Activated CD4-positive, alpha-beta memory T cell treated with anti-CD3 and anti-CD28 coated beads for 36 hours (primary cell): ENCODE results near the gene USP24. TPM values are rescaled to one million over a fixed set of nuclear protein-coding genes. Genes with fewer than 3 reads are reported as not detected.

ENCODE experiments used
- CTCF ChIA-PET: fragments of 350-600 bp; sonication (Branson Sonifier 250); formaldehyde crosslinking; loops from one replicate; lab custom pipeline; 2021; ENCODE audit warnings: antibody characterized with exemption, inconsistent platforms; lab: Charles Lee
- POLR2A ChIA-PET: fragments of 350-600 bp; sonication (Branson Sonifier 250); formaldehyde crosslinking; loops from one replicate; lab custom pipeline; 2021; ENCODE audit warnings: antibody characterized with exemption; lab: Charles Lee
- DNase-seq: peaks from one replicate; pipeline ENCODE4 v3.0.0-alpha.2; 2020
- H3K27ac Mint-ChIP-seq: one replicate; pipeline ENCODE4 v1.8.0; 2021; ENCODE audit warnings: mixed read lengths
- H3K27me3 Mint-ChIP-seq: one replicate; pipeline ENCODE4 v1.8.0; 2021; ENCODE audit warnings: mixed read lengths
- H3K36me3 Mint-ChIP-seq: one replicate; pipeline ENCODE4 v1.8.0; 2021; ENCODE audit warnings: mixed read lengths
- H3K4me1 Mint-ChIP-seq: one replicate; pipeline ENCODE4 v1.8.0; 2021; ENCODE audit warnings: low read depth, mixed read lengths
- H3K4me3 Mint-ChIP-seq: one replicate; pipeline ENCODE4 v1.8.0; 2021; ENCODE audit warnings: mild to moderate bottlenecking, mixed read lengths
- H3K9me3 Mint-ChIP-seq: one replicate; pipeline ENCODE4 v1.8.0; 2021; ENCODE audit warnings: mixed read lengths
- intact Hi-C: fragments of 100-400 bp; cut with micrococcal nuclease; formaldehyde crosslinking; loops from one replicate; pipeline ENCODE4 v1.15.1; 2023
- total RNA-seq, 2 experiments: library from RNA; stranded (reverse); gene quantifications; one replicate each; pipeline ENCODE4 v1.2.3, GENCODE V29; 2021

Gene USP24
- total RNA-seq, 2 experiments from 2014 or later = 37.4 to 39.9 TPM

DNA sequence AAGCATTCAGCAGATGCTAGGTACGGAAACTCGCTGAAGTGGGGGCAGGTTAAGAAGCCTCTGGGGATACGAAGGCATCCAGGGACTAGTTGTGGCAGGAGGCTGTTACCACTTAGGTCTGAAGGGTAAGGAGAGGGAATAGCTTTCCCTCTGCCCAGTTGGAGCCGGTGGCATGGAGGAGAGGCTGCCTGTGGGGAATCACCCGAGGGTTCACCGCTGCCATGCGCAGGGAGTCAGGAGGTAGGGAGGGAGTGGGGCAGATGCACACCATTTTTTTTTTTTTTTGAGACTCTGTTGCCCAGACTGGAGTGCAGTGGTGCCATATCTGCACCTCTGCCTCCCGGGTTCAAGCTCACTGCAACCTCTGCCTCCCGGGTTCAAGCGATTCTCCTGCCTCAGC lies 169.7 kb downstream of the USP24 start:
- H3K36me3 Mint-ChIP-seq = no peaks in the 10 kb centered on the region
- H3K4me3 Mint-ChIP-seq = no peak overlapping the region
- intact Hi-C loops = no loop called here

DNA sequence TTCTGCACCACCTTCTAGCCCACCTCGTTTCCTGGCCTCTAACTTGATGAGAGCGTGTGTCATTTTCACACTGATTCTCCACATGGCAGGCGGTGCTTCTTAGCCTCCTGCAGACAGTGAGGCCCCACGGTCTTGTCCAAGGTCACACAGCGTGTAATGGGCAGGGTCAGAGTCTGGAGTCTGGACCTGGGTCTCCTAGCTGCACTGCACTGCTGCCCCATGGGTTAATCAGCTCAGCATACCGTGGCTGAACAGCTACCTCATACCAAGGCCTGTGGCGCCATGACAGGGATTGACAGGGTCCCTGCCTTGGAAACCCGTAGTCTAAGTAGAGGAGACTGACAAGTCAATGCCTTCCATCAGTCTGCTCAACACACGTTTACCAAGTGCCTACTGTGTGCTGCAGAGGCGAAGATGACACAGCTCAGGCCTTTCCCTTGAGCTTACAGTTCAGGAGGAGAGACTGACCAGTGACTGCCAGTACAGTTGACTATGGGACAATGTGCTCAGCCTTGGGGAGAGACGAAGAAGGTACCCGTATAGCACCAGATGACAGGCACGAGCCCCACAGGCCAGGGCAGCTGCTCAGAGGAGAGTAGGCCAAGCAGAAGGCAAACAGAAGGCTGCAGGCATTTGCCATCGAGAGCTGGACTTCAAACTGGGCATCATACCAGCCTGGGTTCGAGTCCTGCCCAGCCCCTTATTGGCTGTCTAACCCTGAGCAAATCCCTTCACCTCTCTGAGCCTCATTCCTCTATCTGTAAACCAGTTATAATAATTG lies 170.4 kb downstream of the USP24 start:
- intact Hi-C loops = no loop called here
- Mint-ChIP-seq H3K27ac (no peak overlapping the region), H3K4me3 (no peak overlapping the region), H3K4me1 (peaks cover 3% of the 10 kb centered on the region), H3K9me3 (no peaks in the 10 kb centered on the region), H3K36me3 (no peaks in the 10 kb centered on the region), H3K27me3 (peaks cover 15% of the 10 kb centered on the region)
- POLR2A ChIA-PET = no interaction called here
- DNase-seq = no peak
- CTCF ChIA-PET = interaction anchor here (1.0 kb wide), 1 partner anchor 22 kb away, joined by 3 read pairs; no protein-coding TSS in a partner anchor

More for the DNA sequence above, 169.7 kb downstream of the USP24 start:
- Mint-ChIP-seq H3K9me3 (no peaks in the 10 kb centered on the region), H3K27ac (no peak overlapping the region), H3K27me3 (peaks cover 9% of the 10 kb centered on the region), H3K4me1 (no peaks in the 10 kb centered on the region)
- POLR2A ChIA-PET = no interaction called here
- DNase-seq = no peak
- CTCF ChIA-PET = no interaction called here

DNA sequence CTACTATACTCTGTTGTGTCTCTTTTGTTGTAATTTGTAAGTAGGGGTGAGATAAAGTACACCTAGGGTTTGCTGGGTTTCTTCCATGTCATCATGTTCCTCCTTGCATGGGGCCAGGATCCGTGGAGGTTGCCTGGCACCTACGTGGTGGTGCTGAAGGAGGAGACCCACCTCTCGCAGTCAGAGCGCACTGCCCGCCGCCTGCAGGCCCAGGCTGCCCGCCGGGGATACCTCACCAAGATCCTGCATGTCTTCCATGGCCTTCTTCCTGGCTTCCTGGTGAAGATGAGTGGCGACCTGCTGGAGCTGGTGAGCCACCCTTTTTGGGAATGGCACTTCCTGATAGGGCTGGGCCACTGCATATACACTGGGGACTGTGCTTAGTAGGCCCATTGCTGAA lies 171.4 kb downstream of the USP24 start:
- Mint-ChIP-seq H3K4me3 (no peak overlapping the region), H3K27me3 (peaks cover 23% of the 10 kb centered on the region), H3K27ac (no peak overlapping the region), H3K9me3 (no peaks in the 10 kb centered on the region), H3K4me1 (peaks cover 3% of the 10 kb centered on the region), H3K36me3 (no peaks in the 10 kb centered on the region)
- intact Hi-C loops = no loop called here
- ChIA-PET CTCF (no interaction called here), POLR2A (no interaction called here)
- DNase-seq = no peak

DNA sequence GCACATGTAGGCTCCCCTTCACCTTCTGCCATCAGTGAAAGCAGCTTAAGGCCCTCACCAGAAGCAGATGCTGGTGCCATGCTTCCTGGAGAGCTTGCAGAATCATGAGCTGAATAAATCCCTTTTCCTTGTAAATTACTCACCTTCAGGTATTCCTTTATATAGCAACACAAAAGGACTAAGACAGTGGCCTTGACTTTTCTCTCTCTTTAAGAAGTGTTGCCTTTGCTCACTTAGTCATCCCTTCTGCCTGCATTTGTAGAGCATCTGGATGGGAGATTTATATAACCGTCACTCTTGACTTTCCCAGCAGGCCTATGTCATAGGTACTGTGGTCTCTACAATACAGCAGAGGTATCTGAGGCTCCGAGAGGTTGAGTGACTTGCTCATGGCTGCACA lies 172.2 kb downstream of the USP24 start:
- H3K4me3 Mint-ChIP-seq = no peak overlapping the region
- no peak for DNase-seq
- POLR2A ChIA-PET = no interaction called here
- peaks cover 3% of the 10 kb centered on the region for H3K4me1 Mint-ChIP-seq
- H3K27me3 Mint-ChIP-seq = peaks cover 30% of the 10 kb centered on the region
- no peaks in the 10 kb centered on the region for H3K36me3 Mint-ChIP-seq
- no peak overlapping the region for H3K27ac Mint-ChIP-seq
- intact Hi-C loops = no loop called here
- CTCF ChIA-PET = interaction anchor here (0.8 to 0.9 kb wide), 2 partner anchors 47 to 92 kb away, joined by 3 read pairs; no protein-coding TSS in a partner anchor
- no peaks in the 10 kb centered on the region for H3K9me3 Mint-ChIP-seq

DNA sequence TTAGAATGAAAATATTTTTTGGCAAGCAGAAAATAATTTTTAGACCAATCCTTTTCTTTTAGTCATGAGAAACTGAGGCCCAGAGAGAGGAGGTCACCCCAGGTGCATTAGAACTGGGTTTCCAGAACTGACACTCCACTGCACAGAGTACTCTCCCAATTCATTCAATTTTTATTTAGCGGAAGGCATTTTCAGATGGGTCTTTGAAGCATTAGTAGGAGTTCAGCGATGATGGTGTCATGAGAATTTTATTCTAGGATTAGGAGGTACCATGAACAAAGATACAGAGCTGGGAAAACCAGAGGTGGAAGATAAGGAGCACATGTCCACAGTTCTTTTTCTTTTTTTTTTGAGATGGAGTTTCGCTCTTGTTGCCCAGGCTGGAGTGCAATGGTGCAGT lies 173.6 kb downstream of the USP24 start:
- H3K9me3 Mint-ChIP-seq = no peaks in the 10 kb centered on the region
- intact Hi-C loops = no loop called here
- H3K36me3 Mint-ChIP-seq = no peaks in the 10 kb centered on the region
- CTCF ChIA-PET = no interaction called here
- no peak for DNase-seq
- POLR2A ChIA-PET = no interaction called here
- peaks cover 34% of the 10 kb centered on the region for H3K27me3 Mint-ChIP-seq
- no peak overlapping the region for H3K27ac Mint-ChIP-seq
- peaks cover 3% of the 10 kb centered on the region for H3K4me1 Mint-ChIP-seq
- H3K4me3 Mint-ChIP-seq = no peak overlapping the region

DNA sequence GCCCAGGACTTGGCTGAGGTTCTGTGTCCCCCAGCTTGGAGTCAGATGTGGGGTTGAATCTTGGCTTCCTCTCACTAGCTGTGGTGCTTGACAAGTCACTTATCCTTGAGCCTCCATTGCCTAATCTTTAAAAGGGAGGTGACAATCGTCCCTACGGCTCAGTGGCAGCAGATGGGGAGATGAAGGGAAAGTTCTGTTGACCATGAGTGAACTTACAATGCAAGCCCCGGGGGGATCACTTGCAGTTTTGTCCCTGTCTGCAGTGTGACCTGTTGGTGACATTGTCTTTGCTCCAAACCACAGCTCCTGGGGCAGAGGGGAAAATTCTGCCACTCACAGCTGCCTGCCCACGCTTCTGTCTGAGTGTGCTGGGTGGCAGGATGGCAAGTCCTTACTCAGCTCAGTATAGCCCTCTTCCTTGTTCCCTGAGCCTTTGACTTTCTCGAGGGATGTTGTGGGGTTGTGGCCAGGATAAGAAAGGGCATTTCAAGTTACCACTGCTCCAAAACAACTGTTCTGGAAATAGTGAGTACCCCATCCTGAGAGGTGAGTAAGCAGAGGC lies 174.2 kb downstream of the USP24 start:
- Mint-ChIP-seq H3K27ac (no peak overlapping the region), H3K27me3 (peaks cover 39% of the 10 kb centered on the region), H3K36me3 (no peaks in the 10 kb centered on the region), H3K9me3 (no peaks in the 10 kb centered on the region), H3K4me1 (peaks cover 3% of the 10 kb centered on the region), H3K4me3 (no peak overlapping the region)
- no peak for DNase-seq
- ChIA-PET CTCF (no interaction called here), POLR2A (no interaction called here)
- intact Hi-C loops = no loop called here

DNA sequence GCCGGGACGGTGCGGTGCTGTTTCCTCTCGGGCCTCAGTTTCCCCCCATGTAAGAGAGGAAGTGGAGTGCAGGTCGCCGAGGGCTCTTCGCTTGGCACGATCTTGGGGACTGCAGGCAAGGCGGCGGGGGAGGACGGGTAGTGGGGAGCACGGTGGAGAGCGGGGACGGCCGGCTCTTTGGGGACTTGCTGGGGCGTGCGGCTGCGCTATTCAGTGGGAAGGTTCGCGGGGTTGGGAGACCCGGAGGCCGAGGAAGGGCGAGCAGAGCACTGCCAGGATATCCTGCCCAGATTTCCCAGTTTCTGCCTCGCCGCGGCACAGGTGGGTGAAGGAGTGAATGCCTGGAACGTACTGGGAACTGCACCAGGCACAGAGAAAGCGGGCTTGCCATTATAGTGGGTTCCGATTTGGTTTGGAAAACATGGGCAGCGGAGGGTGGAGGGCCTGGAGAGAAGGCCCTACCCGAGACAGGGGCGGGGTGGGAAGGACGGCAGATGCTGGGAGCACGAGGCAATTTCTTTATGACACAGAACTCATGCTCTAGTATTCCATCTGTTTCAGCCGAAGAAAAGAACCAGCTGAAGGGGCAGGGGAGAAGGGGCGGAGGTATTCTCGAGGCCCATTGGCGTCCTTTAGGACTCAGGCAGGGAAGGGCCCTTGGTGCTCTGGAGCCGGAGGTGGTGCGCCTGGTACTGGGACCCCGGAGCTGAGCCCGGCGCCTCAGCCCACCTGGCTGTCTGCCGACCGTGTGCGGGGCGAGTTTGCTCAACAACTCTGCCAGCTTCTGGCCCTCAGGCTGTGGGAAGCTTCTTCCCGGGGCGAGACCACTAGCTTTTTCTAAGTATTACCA lies 174.9 kb downstream of the USP24 start:
- peaks cover 3% of the 10 kb centered on the region for H3K4me1 Mint-ChIP-seq
- no peak for DNase-seq
- no peaks in the 10 kb centered on the region for H3K9me3 Mint-ChIP-seq
- no peak overlapping the region for H3K4me3 Mint-ChIP-seq
- intact Hi-C loops = no loop called here
- H3K27ac Mint-ChIP-seq = no peak overlapping the region
- peaks cover 44% of the 10 kb centered on the region for H3K27me3 Mint-ChIP-seq
- POLR2A ChIA-PET = no interaction called here
- no peaks in the 10 kb centered on the region for H3K36me3 Mint-ChIP-seq
- CTCF ChIA-PET = interaction anchor here (0.8 kb wide), 1 partner anchor 24 kb away, joined by 3 read pairs; no protein-coding TSS in a partner anchor

DNA sequence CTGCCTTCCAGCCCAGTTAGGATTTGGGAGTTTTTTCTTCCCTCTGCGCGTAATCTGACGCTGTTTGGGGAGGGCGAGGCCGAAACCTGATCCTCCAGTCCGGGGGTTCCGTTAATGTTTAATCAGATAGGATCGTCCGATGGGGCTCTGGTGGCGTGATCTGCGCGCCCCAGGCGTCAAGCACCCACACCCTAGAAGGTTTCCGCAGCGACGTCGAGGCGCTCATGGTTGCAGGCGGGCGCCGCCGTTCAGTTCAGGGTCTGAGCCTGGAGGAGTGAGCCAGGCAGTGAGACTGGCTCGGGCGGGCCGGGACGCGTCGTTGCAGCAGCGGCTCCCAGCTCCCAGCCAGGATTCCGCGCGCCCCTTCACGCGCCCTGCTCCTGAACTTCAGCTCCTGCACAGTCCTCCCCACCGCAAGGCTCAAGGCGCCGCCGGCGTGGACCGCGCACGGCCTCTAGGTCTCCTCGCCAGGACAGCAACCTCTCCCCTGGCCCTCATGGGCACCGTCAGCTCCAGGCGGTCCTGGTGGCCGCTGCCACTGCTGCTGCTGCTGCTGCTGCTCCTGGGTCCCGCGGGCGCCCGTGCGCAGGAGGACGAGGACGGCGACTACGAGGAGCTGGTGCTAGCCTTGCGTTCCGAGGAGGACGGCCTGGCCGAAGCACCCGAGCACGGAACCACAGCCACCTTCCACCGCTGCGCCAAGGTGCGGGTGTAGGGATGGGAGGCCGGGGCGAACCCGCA lies 175.7 kb downstream of the USP24 start, which contains the start of gene PCSK9:
TSS of gene PCSK9 (plus strand) at position 207 of the 741 bp plus-strand sequence. CDS start at position 497, 290 bp downstream.
- ChIA-PET CTCF (interaction anchor here (0.8 kb wide), 1 partner anchor 23 kb away, joined by 3 read pairs; no protein-coding TSS in a partner anchor), POLR2A (no interaction called here)
- Mint-ChIP-seq H3K27ac (no peak within 1 kb of the TSS), H3K4me3 (no peak within 1 kb of the TSS), H3K9me3 (no peaks in the 10 kb centered on the region), H3K4me1 (peaks cover 3% of the 10 kb centered on the region), H3K36me3 (no peaks in the 10 kb centered on the region), H3K27me3 (peaks cover 45% of the 10 kb centered on the region)
- no peak for DNase-seq
- intact Hi-C loops = no loop called here

DNA sequence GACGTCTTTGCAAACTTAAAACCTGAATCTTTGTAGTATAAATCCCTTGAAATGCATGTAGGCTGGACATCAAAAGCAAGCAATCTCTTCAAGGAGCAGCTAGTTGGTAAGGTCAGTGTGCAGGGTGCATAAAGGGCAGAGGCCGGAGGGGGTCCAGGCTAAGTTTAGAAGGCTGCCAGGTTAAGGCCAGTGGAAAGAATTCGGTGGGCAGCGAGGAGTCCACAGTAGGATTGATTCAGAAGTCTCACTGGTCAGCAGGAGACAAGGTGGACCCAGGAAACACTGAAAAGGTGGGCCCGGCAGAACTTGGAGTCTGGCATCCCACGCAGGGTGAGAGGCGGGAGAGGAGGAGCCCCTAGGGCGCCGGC lies 176.2 kb downstream of the USP24 start:
- Mint-ChIP-seq H3K4me3 (no peak overlapping the region), H3K27ac (no peak overlapping the region), H3K27me3 (peaks cover 47% of the 10 kb centered on the region), H3K9me3 (no peaks in the 10 kb centered on the region), H3K4me1 (peaks cover 3% of the 10 kb centered on the region), H3K36me3 (no peaks in the 10 kb centered on the region)
- POLR2A ChIA-PET = no interaction called here
- CTCF ChIA-PET = no interaction called here
- intact Hi-C loops = no loop called here
- DNase-seq = no peak

DNA sequence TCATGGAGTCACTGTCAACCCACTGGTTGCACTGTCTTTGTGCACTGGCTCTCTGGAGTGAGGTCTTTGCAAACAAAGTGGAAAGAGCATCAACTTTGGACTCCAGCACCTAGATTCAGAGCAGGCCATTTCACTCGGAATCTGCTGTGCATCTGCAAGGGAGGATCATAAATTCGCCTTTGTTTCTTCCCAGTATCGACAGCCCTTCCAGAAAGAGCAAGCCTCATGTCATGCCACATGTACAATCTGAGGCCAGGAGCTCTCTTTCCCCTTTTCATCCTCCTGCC lies 176.7 kb downstream of the USP24 start:
- peaks cover 47% of the 10 kb centered on the region for H3K27me3 Mint-ChIP-seq
- no peak overlapping the region for H3K27ac Mint-ChIP-seq
- peaks cover 3% of the 10 kb centered on the region for H3K4me1 Mint-ChIP-seq
- ChIA-PET CTCF (no interaction called here), POLR2A (no interaction called here)
- no peak for DNase-seq
- no peak overlapping the region for H3K4me3 Mint-ChIP-seq
- H3K9me3 Mint-ChIP-seq = no peaks in the 10 kb centered on the region
- H3K36me3 Mint-ChIP-seq = no peaks in the 10 kb centered on the region
- intact Hi-C loops = no loop called here

DNA sequence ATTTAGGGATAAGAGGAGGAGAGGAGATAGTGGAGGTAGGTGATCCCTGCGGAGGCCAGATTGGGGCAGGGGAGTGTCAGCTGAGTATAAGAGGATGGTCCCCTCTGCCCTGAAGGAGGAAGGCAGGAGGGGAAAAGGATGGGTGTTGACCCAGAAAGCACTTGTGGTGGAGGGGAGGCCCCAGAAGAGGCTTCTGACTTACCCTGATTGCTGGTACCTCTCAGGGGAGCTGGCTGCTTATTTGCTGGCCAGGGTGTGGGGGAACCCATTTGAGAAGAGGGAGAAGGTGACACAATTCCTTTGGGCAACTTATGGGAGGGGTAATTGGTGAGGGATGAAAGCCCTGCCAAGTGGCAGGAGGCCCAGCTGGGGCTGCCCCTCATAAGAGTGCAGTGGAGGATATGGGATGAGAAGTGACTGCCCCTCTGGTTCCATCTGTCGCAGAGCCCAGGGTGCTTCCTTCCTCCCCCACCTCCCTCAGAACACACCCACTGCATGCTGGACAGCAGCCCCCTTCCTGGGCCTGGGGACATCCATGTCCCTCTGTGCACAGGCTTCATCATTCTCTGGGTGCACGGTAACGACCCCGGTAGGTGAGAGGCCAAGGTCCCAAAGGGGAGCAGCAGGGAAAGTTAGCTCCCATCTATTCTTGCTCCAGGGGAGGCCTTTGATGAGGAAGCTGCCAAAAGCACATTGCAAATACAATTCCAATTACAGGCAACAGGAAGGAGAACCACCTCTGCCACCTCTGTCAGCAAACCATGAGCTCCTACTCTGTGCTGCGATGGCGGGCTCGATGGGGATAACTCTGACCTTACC lies 177.2 kb downstream of the USP24 start:
- ChIA-PET POLR2A (no interaction called here), CTCF (no interaction called here)
- Mint-ChIP-seq H3K9me3 (no peaks in the 10 kb centered on the region), H3K27ac (no peak overlapping the region), H3K4me1 (peaks cover 3% of the 10 kb centered on the region), H3K36me3 (no peaks in the 10 kb centered on the region), H3K4me3 (no peak overlapping the region), H3K27me3 (peaks cover 47% of the 10 kb centered on the region)
- intact Hi-C loops = no loop called here
- no peak for DNase-seq
